ENCODE measurements around the gene HOXC12. TPM values are rescaled to one million over a fixed set of nuclear protein-coding genes. Genes with fewer than 3 reads are reported as not detected.

Gene HOXC12
- total and polyA plus RNA-seq, 2 donors (not counting 1 experiment from before 2014, with no cell fraction given) = not detected

DNA sequence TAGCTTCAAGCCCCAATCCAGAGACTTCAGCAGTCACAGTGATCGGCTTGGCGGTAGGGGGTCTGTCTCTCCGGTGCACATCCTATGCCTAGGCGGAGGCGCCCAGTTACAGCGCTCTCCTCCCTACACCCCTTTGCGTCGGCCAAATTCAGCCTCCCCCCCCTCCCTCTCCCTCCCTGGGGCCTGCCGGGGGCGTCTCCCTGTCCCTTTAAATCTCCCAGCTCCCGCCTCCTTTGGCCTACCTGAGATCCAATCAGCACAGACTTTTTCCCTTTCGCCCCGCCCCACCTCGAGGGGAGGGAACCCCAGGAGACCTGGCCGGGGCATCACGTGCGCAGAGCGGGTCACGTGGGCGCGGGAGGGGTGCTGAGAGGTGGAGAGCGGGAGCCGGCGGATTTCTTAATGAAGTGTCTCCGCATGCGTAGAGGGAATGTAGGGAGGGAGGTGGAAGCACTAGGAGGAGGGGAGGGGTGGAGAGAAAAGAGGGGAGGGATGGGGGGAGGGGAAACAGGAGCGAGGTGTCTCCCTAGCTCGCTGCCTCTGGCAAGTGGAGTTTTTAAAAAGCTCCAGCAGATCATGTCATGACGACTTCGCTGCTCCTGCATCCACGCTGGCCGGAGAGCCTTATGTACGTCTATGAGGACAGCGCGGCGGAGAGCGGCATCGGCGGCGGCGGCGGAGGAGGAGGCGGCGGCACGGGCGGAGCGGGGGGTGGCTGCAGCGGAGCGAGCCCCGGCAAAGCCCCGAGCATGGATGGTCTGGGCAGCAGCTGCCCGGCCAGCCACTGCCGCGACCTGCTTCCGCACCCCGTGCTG, 16.2 kb upstream of the HOXC12 start, which contains the start of gene HOXC13:
HOXC13 (plus strand) TSS at position 506 of the 815 bp plus-strand sequence; CDS start at position 582, 76 bp downstream.
- Histone ChIP-seq H3K79me2 (ENCODE audit: control insufficient read depth, insufficient read depth, low read length) (no peaks in the 10 kb centered on the region), H3K27me3 (replicated peaks in 1 of 4; ENCODE audit: control extremely low read depth in 1 of 4, control insufficient read depth in 3 of 4, insufficient read depth in 4 of 4, low read length in 3 of 4) (peaks cover 0 to 82% (median 73%) of the 10 kb centered on the region in 4 experiments), H3K4me2 (replicated peaks; ENCODE audit: low read depth, low read length, poor library complexity, severe bottlenecking) (peak within 1 kb of the TSS; percentile 39), H2AFZ (ENCODE audit: insufficient read depth, low read depth, low read length, poor library complexity, severe bottlenecking) (peak within 1 kb of the TSS; percentile 16), H3K4me1 (ENCODE audit: control insufficient read depth in 2 of 2, insufficient read depth in 2 of 2, low read length in 2 of 2) (peaks cover 10 to 30% of the 10 kb centered on the region in 2 donors), H3K27ac (ENCODE audit: low read length in 2 of 2) (no peak within 1 kb of the TSS), H3K4me3 (ENCODE audit: control extremely low read depth in 1 of 5, extremely low read depth in 1 of 5, insufficient read depth in 1 of 5, low read depth in 2 of 5, low read length in 4 of 5) (no peak within 1 kb of the TSS), H4K20me1 (ENCODE audit: control insufficient read depth, insufficient read depth, low read length, poor library complexity, severe bottlenecking) (no peaks in the 10 kb centered on the region), H3K9ac (ENCODE audit: low read length) (no peak within 1 kb of the TSS), H3K9me3 (ENCODE audit: control extremely low read depth in 1 of 3, control insufficient read depth in 2 of 3, insufficient read depth in 1 of 3, low read length in 2 of 3) (peaks cover 0 to 55% (median 2%) of the 10 kb centered on the region in 3 donors), H3K36me3 (replicated peaks in 1 of 2; ENCODE audit: control extremely low read depth in 1 of 2, control insufficient read depth in 1 of 2, extremely low read depth in 1 of 2, insufficient read depth in 2 of 2, low read length in 1 of 2) (no peaks in the 10 kb centered on the region)
- ATAC-seq (ENCODE audit: low read depth) = no peak
- no peaks in the 10 kb centered on the region for H3K9me3 Mint-ChIP-seq (ENCODE audit: insufficient read depth)
- H3K4me3 Mint-ChIP-seq = no peak within 1 kb of the TSS
- WGBS (ENCODE audit: insufficient coverage) = 12% methylated on average over 52 of the region's 56 CpGs
- DNase-seq = no peak
- TF ChIP-seq, protein P1, sequence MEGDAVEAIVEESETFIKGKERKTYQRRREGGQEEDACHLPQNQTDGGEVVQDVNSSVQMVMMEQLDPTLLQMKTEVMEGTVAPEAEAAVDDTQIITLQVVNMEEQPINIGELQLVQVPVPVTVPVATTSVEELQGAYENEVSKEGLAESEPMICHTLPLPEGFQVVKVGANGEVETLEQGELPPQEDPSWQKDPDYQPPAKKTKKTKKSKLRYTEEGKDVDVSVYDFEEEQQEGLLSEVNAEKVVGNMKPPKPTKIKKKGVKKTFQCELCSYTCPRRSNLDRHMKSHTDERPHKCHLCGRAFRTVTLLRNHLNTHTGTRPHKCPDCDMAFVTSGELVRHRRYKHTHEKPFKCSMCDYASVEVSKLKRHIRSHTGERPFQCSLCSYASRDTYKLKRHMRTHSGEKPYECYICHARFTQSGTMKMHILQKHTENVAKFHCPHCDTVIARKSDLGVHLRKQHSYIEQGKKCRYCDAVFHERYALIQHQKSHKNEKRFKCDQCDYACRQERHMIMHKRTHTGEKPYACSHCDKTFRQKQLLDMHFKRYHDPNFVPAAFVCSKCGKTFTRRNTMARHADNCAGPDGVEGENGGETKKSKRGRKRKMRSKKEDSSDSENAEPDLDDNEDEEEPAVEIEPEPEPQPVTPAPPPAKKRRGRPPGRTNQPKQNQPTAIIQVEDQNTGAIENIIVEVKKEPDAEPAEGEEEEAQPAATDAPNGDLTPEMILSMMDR (IDR thresholded peaks at IDR 0.05) = no peak
- ChIA-PET POLR2A (no interaction called here), CTCF (interaction anchor here (0.6 to 1.1 kb wide), 2 partner anchors 114 to 263 kb away, joined by 3 read pairs; no protein-coding TSS in a partner anchor)
- no peak within 1 kb of the TSS for H3K27ac Mint-ChIP-seq
- intact Hi-C loops (cut with micrococcal nuclease) = no loop called here
- H3K27me3 Mint-ChIP-seq = peaks cover 77% of the 10 kb centered on the region
- peaks cover 10% of the 10 kb centered on the region for H3K4me1 Mint-ChIP-seq
